K562 (cell line): ENCODE data around the gene C8A. TPM values are rescaled to one million over a fixed set of nuclear protein-coding genes. Genes with fewer than 3 reads are reported as not detected.

ENCODE experiments used
- ATAC-seq: fragments of 200-7000 bp; cut with Tn5 transposase; 3 replicates; pipeline ENCODE4 v1.9.1; 2020; ENCODE audit warnings: moderate library complexity
- BruUV-seq: library from RNA; stranded (reverse); fragments of 400-500 nt; replicated peaks from 2 replicates; lab custom pipeline; 2021; lab: Mats Ljungman, UMichigan
- CTCF ChIA-PET: fragments of 300-600 bp; formaldehyde crosslinking; extraction: SDS; loops from one replicate; lab custom pipeline; 2021; ENCODE audit warnings: low intra/inter-chr PET ratio; lab: Yijun Ruan, JAX
- POLR2A ChIA-PET: fragments of 300-600, 350-650 bp; sonication (Branson Sonifier 250); formaldehyde crosslinking; extraction: SDS; loops from one replicate; lab custom pipeline; 2021; ENCODE audit warnings: antibody characterized with exemption, inconsistent platforms; lab: Yijun Ruan, JAX
- DNase-seq, 4 experiments: peaks; one replicate each; pipeline versions ENCODE4 v3.0.0 to v3.0.0-alpha.2; 2011 to 2018; ENCODE audit warnings: low spot score in 3 of 4, mixed read lengths in 3 of 4; ENCODE audit errors: extremely low read depth in 1 of 4
- FAIRE-seq: peaks from 2 replicates; lab custom pipeline; 2011; peaks lifted over from hg19 to GRCh38; lab: Jason Lieb, UNC
- H2AFZ ChIP-seq: 2 replicates; pipeline ENCODE4 v1.6.0; 2011; ENCODE audit warnings: low read depth, low read length, control low read depth, inconsistent platforms
- H3K27ac ChIP-seq: fragments of 200-600 bp; 3 replicates; pipeline ENCODE4 v1.8.0; 2011; ENCODE audit warnings: low read depth, mild to moderate bottlenecking, control low read depth, inconsistent platforms, low read length, moderate library complexity, mixed read lengths; ENCODE audit errors: extremely low read depth
- H3K27me3 ChIP-seq, 2 experiments: fragments of 300-600 bp in 1 of 2; 2 replicates in 1 of 2; 3 replicates in 1 of 2; pipeline versions ENCODE4 v1.6.0 to v1.8.0; 2011; ENCODE audit warnings: inconsistent platforms in 2 of 2, low read length in 2 of 2, mild to moderate bottlenecking in 1 of 2, mixed read lengths in 1 of 2, moderate library complexity in 1 of 2; ENCODE audit not compliant: control insufficient read depth in 2 of 2, insufficient read depth in 2 of 2
- H3K36me3 ChIP-seq: fragments of 300-600 bp; 3 replicates; pipeline ENCODE4 v1.8.0; 2011; ENCODE audit warnings: mild to moderate bottlenecking, low read length, inconsistent platforms; ENCODE audit not compliant: control insufficient read depth, insufficient read depth
- H3K4me1 ChIP-seq, 2 experiments: fragments of 200-600 bp in 1 of 2; replicated peaks in 1 of 2; 2 replicates in 1 of 2; 3 replicates in 1 of 2; pipeline versions ENCODE4 v1.5.1 to v1.8.0; 2011; ENCODE audit warnings: inconsistent platforms in 2 of 2, low read length in 2 of 2, mild to moderate bottlenecking in 1 of 2, mixed read lengths in 1 of 2, moderate library complexity in 1 of 2; ENCODE audit not compliant: control insufficient read depth in 2 of 2, insufficient read depth in 2 of 2
- H3K4me2 ChIP-seq: 2 replicates; pipeline ENCODE4 v1.6.1; 2011; ENCODE audit warnings: low read length, control low read depth, inconsistent platforms, mixed read lengths; ENCODE audit not compliant: insufficient read depth
- H3K4me3 ChIP-seq: fragments of 200-600 bp; sonication (generic), shearing (Covaris generic); 2 replicates; pipeline ENCODE4 v1.5.1; 2016; ENCODE audit warnings: control low read depth, inconsistent platforms
- H3K79me2 ChIP-seq: fragments of 200-600 bp; 3 replicates; pipeline ENCODE4 v1.8.0; 2011; ENCODE audit warnings: low read length, inconsistent platforms; ENCODE audit not compliant: control insufficient read depth, insufficient read depth
- H3K9ac ChIP-seq, 2 experiments: 2 replicates each; pipeline versions ENCODE4 v1.6.0 to v1.6.1; 2011; ENCODE audit warnings: low read depth in 2 of 2, low read length in 2 of 2, control low read depth in 1 of 2, inconsistent platforms in 1 of 2, mild to moderate bottlenecking in 1 of 2, mixed read lengths in 1 of 2; ENCODE audit not compliant: insufficient read depth in 1 of 2
- H3K9me1 ChIP-seq: one replicate; pipeline ENCODE4 v1.6.0; 2011; ENCODE audit warnings: inconsistent platforms, mild to moderate bottlenecking, low read length, moderate library complexity; ENCODE audit not compliant: control insufficient read depth, insufficient read depth
- H3K9me3 ChIP-seq: replicated peaks from 2 replicates; pipeline ENCODE4 v1.5.1; 2011; ENCODE audit warnings: low read depth, low read length, inconsistent platforms; ENCODE audit not compliant: control insufficient read depth, insufficient read depth
- H4K20me1 ChIP-seq: replicated peaks from 2 replicates; pipeline ENCODE4 v1.6.1; 2011; ENCODE audit warnings: low read length, inconsistent platforms, mixed read lengths; ENCODE audit not compliant: control insufficient read depth, insufficient read depth
- AFF4 ChIP-seq: sonication (generic); formaldehyde crosslinking; IDR thresholded peaks from 2 replicates; pipeline ENCODE4 v1.8.0; 2023; ENCODE audit warnings: mild to moderate bottlenecking, missing genetic modification reagents
- CEBPG ChIP-seq, 3 experiments: fragments of 200-800 bp in 1 of 3; sonication (Bioruptor generic) in 1 of 3; sonication (generic) in 1 of 3; formaldehyde crosslinking in 1 of 3; IDR thresholded peaks in 2 of 3; conservative IDR thresholded peaks in 1 of 3; 2 replicates each; pipeline versions ENCODE4 v1.6.1 to v1.8.0; 2016 to 2022; ENCODE audit warnings: missing compliant biosample characterization in 2 of 3, missing genetic modification characterization in 2 of 3, mild to moderate bottlenecking in 1 of 3, missing genetic modification reagents in 1 of 3
- ESRRA ChIP-seq: fragments of 450-650 bp; IDR thresholded peaks from 2 replicates; pipeline ENCODE4 v1.6.1; 2014; ENCODE audit warnings: low read depth, mild to moderate bottlenecking, moderate library complexity, borderline replicate concordance
- WGBS: fragments of 100-300 bp; shearing (Covaris generic); methylation state at CpG from one replicate; pipeline ENCODE4 v1.1.6; 2016; ENCODE audit warnings: low coverage, mixed read lengths; ENCODE audit not compliant: insufficient coverage; ENCODE audit errors: missing lambda C conversion rate; 5-methylcytosine and 5-hydroxymethylcytosine counted together
- in situ Hi-C: fragments of 300-500 bp; cut with MboI; formaldehyde crosslinking; loops from 4 replicates; pipeline ENCODE4 v1.15.0; 2018; ENCODE audit warnings: inconsistent platforms, mixed read lengths
- intact Hi-C: fragments of 100-400 bp; cut with micrococcal nuclease; formaldehyde crosslinking; loops from 2 replicates; pipeline ENCODE4 v1.14.2; 2022
- polyA plus RNA-seq, 8 experiments: library from polyadenylated mRNA; depleted of rRNA in 4 of 8; stranded (reverse) in 5 of 8; unstranded in 3 of 8; fragments of >200 nt; fragmentation: Nextera tagmentation in 2 of 8; fragmentation: Illumina TruSeq in 1 of 8; extraction: Ambion mirVana in 2 of 8; extraction: Trizol in 1 of 8; gene quantifications; 2 replicates each; pipeline versions ENCODE4 v1.2.1 to v1.2.3, GENCODE V29; 2011 to 2014; ENCODE audit warnings: inconsistent platforms in 1 of 8, missing spikeins in 1 of 8
- total RNA-seq, 7 experiments: library from RNA; depleted of rRNA in 6 of 7; stranded (reverse); fragments of >200 nt in 6 of 7; fragmentation: Illumina TruSeq in 2 of 7; extraction: Trizol in 2 of 7; gene quantifications; 2 replicates each; pipeline versions ENCODE4 v1.2.1 to v1.2.3, GENCODE V29; 2011 to 2021; ENCODE audit warnings: low replicate concordance in 1 of 7
- TF ChIP-seq, protein P1 (sequence below), 2 experiments: fragments of 450-650 bp in 1 of 2; sonication (generic) in 1 of 2; formaldehyde crosslinking in 1 of 2; IDR thresholded peaks; 2 replicates each; pipeline versions ENCODE4 v1.7.1 to v1.9.0; 2016 to 2022; ENCODE audit warnings: inconsistent platforms in 1 of 2, mild to moderate bottlenecking in 1 of 2, missing genetic modification reagents in 1 of 2

Gene C8A
- total and polyA plus RNA-seq, 9 of the 15 experiments (the other 6 are each of a cell fraction or from before 2014, with no cell fraction given): 0.09 TPM; not detected in 8

DNA sequence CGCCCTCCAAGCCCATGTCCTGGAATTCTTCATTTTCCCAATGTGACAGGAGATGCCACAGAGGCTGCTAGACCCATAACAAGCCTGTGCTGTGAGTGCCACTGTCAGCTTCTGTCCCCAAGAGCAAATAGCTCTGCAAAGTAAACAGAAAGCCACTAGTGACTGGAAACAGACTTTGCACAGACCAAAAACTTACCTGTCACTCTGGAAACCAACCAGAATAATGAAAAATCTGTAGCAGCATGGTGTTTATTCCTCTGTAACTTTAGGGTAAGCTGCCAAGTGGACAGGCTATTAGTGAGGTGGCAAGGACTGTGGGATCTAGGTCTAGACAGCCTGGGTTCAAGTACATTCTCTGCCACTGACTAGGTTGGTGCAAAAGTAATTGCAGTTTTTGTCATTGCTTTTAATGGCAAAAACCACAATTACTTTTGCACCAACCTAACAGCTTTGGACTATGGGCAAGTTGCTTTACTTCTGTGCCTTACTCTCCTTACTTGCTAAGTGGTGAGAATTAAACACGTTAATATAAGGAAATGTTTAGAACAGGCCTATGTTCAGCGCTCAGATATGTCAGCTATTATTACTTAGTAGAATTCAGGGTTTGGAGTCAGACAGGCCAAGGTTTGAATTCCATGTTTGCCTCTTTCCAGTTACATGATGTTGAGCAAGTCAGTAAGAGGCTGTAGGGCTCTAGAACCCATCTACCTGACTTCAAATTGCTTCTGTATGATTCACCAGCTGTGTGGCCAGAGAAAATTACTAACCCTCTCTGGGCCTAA is 111.5 kb downstream of the C8A start, which contains the start of gene C8B:
Gene C8B (minus strand): TSS at position 100 of the 782 bp plus-strand sequence. CDS start 67 bp downstream, at position 33.
- no peak within 1 kb of the TSS for H3K4me2 ChIP-seq
- H3K79me2 ChIP-seq: no peaks in the 10 kb centered on the region
- no peak for FAIRE-seq
- H3K27me3 ChIP-seq: peaks cover 0 to 7% of the 10 kb centered on the region in 2 experiments; a peak in 2 of 5 replicates
- no peak for TF ChIP-seq AFF4
- TF ChIP-seq, protein P1, sequence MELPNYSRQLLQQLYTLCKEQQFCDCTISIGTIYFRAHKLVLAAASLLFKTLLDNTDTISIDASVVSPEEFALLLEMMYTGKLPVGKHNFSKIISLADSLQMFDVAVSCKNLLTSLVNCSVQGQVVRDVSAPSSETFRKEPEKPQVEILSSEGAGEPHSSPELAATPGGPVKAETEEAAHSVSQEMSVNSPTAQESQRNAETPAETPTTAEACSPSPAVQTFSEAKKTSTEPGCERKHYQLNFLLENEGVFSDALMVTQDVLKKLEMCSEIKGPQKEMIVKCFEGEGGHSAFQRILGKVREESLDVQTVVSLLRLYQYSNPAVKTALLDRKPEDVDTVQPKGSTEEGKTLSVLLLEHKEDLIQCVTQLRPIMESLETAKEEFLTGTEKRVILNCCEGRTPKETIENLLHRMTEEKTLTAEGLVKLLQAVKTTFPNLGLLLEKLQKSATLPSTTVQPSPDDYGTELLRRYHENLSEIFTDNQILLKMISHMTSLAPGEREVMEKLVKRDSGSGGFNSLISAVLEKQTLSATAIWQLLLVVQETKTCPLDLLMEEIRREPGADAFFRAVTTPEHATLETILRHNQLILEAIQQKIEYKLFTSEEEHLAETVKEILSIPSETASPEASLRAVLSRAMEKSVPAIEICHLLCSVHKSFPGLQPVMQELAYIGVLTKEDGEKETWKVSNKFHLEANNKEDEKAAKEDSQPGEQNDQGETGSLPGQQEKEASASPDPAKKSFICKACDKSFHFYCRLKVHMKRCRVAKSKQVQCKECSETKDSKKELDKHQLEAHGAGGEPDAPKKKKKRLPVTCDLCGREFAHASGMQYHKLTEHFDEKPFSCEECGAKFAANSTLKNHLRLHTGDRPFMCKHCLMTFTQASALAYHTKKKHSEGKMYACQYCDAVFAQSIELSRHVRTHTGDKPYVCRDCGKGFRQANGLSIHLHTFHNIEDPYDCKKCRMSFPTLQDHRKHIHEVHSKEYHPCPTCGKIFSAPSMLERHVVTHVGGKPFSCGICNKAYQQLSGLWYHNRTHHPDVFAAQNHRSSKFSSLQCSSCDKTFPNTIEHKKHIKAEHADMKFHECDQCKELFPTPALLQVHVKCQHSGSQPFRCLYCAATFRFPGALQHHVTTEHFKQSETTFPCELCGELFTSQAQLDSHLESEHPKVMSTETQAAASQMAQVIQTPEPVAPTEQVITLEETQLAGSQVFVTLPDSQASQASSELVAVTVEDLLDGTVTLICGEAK (IDR thresholded peaks at IDR 0.05): peak; percentile 31; the same call in 1 of the 2 replicates
- TF ChIP-seq, protein P1 (CRISPR knock-in tag; IDR thresholded peaks at IDR 0.05): no peak
- no peak for TF ChIP-seq ESRRA
- no peak for TF ChIP-seq CEBPG (CRISPR knock-in tag; IDR thresholded peaks at IDR 0.05)
- no peak for TF ChIP-seq CEBPG (tag; conservative IDR thresholded peaks at IDR 0.05 in 1 of 2, IDR thresholded peaks at IDR 0.05 in 1 of 2)
- H3K9ac ChIP-seq: no peak within 1 kb of the TSS
- H3K36me3 ChIP-seq: no peaks in the 10 kb centered on the region
- no peak within 1 kb of the TSS for H2AFZ ChIP-seq
- ChIA-PET POLR2A (interaction anchor here (0.9 kb wide), 1 partner anchor 25 kb away, joined by 4 read pairs; no protein-coding TSS in a partner anchor), CTCF (no interaction called here)
- no peaks in the 10 kb centered on the region for H3K9me3 ChIP-seq
- no peaks in the 10 kb centered on the region for H4K20me1 ChIP-seq
- no peak within 1 kb of the TSS for H3K27ac ChIP-seq
- DNase-seq: no peak
- intact Hi-C loops: no loop called here
- WGBS: 2% methylated on average over 3 of the region's 3 CpGs
- H3K9me1 ChIP-seq: no peaks in the 10 kb centered on the region
- ATAC-seq: no peak
- H3K4me1 ChIP-seq: no peaks in the 10 kb centered on the region
- in situ Hi-C loops: loop anchor here (10.0 kb wide), 1 partner anchor 141 kb away; no protein-coding TSS in a partner anchor
- BruUV-seq: no TSS peak
- H3K4me3 ChIP-seq: no peak within 1 kb of the TSS
